Measurements from ENCODE around the gene CASKIN1.

DNA sequence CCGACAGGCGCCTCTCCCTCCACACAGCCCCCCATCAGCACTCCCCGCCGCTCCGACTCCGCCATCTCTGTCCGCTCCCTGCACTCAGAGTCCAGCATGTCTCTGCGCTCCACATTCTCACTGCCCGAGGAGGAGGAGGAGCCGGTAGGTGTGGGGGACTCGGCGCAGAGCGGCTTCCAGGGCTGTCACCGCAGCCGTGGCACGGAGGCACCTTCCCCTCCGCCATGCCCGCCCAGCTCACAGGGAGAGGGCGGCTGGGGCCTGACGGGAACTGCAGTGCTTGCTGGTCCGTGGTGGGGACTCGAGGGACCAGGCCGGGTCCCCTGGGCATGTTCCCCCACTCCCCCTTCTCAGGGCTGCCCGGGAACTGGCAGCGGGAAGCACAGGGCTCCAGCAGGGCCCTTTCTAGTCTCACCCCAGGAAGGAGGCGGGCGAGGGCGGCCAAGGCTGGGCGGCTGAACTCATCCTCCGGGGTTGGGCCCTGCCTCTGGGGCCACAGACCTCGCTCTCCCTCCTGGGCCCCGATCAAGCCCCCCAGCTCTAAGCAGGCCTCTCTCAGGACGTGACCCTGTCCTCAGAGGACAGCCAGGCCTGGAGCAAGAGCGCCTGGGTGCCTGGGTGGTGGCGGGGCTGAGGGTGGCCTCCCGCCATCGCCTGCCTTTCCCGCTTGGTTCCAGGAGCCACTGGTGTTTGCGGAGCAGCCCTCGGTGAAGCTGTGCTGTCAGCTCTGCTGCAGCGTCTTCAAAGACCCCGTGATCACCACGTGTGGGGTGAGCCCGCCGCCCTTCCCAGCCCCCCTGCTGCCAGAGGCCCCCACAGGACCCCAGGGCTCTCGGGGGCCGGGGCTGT is 25.6 kb downstream of the CASKIN1 start:
- no peak for TF ChIP-seq EZH2 (IDR thresholded peaks at IDR 0.05; ENCODE audit: low read depth, unreplicated experiment)
- no peak for TF ChIP-seq CTCF (conservative IDR thresholded peaks at IDR 0.05; ENCODE audit: low read depth in 2 of 2)
- TF ChIP-seq POLR2AphosphoS5 (IDR thresholded peaks at IDR 0.05; ENCODE audit: low read depth): no peak

Measured in GM23338 (cell line).